ENCODE results near the gene GRIFIN.

DNA sequence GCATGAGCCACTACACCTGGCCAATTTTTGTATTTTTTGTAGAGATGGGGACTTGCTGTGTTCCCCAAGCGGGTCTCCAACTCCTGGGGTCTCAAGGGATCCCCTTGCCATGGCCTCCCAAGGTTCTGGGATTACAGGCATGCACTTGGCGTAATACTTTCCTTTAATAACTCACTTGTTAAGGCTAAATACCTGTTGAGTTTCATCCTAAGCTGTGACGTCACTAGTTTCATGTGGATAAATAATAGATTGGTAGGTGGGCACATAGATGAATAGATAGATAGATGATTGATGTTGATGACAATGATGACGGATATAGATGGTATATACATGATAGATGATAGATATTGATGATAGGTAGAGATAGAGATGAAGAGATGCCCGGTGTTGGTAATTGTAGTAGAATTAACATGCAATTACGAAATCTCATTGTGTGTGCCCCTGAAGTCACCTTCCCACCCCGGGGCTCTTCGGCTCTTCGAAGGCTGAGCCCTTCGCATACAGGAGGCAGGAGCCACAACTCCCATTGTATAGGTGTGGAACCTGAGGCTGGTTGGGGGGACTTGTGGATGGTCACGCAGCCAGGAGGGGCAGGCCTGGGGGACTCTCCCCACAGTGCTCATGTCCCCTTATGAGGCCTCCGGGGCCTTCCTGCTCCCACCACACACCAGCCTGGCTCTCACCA, 2.6 kb downstream of the GRIFIN start:
- TF ChIP-seq, protein P1, sequence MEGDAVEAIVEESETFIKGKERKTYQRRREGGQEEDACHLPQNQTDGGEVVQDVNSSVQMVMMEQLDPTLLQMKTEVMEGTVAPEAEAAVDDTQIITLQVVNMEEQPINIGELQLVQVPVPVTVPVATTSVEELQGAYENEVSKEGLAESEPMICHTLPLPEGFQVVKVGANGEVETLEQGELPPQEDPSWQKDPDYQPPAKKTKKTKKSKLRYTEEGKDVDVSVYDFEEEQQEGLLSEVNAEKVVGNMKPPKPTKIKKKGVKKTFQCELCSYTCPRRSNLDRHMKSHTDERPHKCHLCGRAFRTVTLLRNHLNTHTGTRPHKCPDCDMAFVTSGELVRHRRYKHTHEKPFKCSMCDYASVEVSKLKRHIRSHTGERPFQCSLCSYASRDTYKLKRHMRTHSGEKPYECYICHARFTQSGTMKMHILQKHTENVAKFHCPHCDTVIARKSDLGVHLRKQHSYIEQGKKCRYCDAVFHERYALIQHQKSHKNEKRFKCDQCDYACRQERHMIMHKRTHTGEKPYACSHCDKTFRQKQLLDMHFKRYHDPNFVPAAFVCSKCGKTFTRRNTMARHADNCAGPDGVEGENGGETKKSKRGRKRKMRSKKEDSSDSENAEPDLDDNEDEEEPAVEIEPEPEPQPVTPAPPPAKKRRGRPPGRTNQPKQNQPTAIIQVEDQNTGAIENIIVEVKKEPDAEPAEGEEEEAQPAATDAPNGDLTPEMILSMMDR (IDR thresholded peaks at IDR 0.05; ENCODE audit: low read length), result no peak
- TF ChIP-seq EZH2phosphoT487 (IDR thresholded peaks at IDR 0.05; ENCODE audit: low read length), result no peak
- TF ChIP-seq EZH2 (optimal IDR thresholded peaks at IDR 0.05; ENCODE audit: low read depth, low read length), result no peak
